Muscle of leg (tissue), 11 donors: ENCODE measurements around the gene HLA-DQB1. TPM values are rescaled to one million over a fixed set of nuclear protein-coding genes. Genes with fewer than 3 reads are reported as not detected.
"Not testable (repeated sequence)": the region's sequence is repeated elsewhere in the genome, so short reads cannot be mapped to it uniquely, and the experiment has no call there.

Source experiments
- DNase-seq: peaks from one replicate; pipeline ENCODE4 v3.0.0; 2013
- H3K27ac ChIP-seq: one replicate; pipeline ENCODE4 v1.5.1; 2013; ENCODE audit warnings: mild to moderate bottlenecking, low read length, control low read depth
- H3K27me3 ChIP-seq: one replicate; pipeline ENCODE4 v1.6.1; 2013; ENCODE audit warnings: low read length; ENCODE audit not compliant: control insufficient read depth, insufficient read depth
- H3K36me3 ChIP-seq: one replicate; pipeline ENCODE4 v1.6.1; 2013; ENCODE audit warnings: low read length; ENCODE audit not compliant: control insufficient read depth, insufficient read depth
- H3K4me1 ChIP-seq: one replicate; pipeline ENCODE4 v1.6.1; 2013; ENCODE audit warnings: low read length; ENCODE audit not compliant: control insufficient read depth, insufficient read depth
- H3K4me3 ChIP-seq: one replicate; pipeline ENCODE4 v1.5.1; 2013; ENCODE audit warnings: low read length, control low read depth
- H3K9me3 ChIP-seq: replicated peaks from 2 replicates; pipeline ENCODE4 v1.6.1; 2013; ENCODE audit warnings: low read depth, low read length; ENCODE audit not compliant: control insufficient read depth
- WGBS: methylation state at CpG from one replicate; pipeline ENCODE4 v1.1.5; 2013; ENCODE audit warnings: missing lambda C conversion rate; ENCODE audit not compliant: insufficient coverage; 5-methylcytosine and 5-hydroxymethylcytosine counted together
- polyA plus RNA-seq, 8 donors: library from polyadenylated mRNA; unstranded; fragments of 120-200 nt; gene quantifications; one replicate each; pipeline versions ENCODE4 v1.2.1 to v1.2.3, GENCODE V29; 2013; ENCODE audit warnings: inconsistent platforms in 1 of 8, low replicate concordance in 1 of 8; ENCODE audit not compliant: insufficient read length in 8 of 8, insufficient read depth in 1 of 8
- total RNA-seq: library from RNA; stranded (reverse); fragments of 120-200 nt; gene quantifications from one replicate; pipeline ENCODE4 v1.2.4, GENCODE V29; 2013

The HLA-DQB1 gene
- total and polyA plus RNA-seq, 9 donors = 0.37 to 5.0 (median 3.8) TPM

- no peaks in the 10 kb centered on the region for H3K27me3 ChIP-seq
- WGBS = 100% methylated on average over 1 of the region's 6 CpGs
- no peak overlapping the region for H3K27ac ChIP-seq
- H3K36me3 ChIP-seq = no peaks in the 10 kb centered on the region
- no peaks in the 10 kb centered on the region for H3K9me3 ChIP-seq
- no peak overlapping the region for H3K4me3 ChIP-seq
- DNase-seq = no peak
- H3K4me1 ChIP-seq = no peaks in the 10 kb centered on the region
Observed at GRCh38 chr6:32642720-32643106, 23.7 kb downstream of the HLA-DQB1 start.

GRCh38 chr6:32641785-32642719, 24.4 kb downstream of the HLA-DQB1 start:
- not testable (repeated sequence) for DNase-seq, H3K36me3 ChIP-seq, H3K4me1 ChIP-seq, H3K27me3 ChIP-seq, H3K4me3 ChIP-seq, H3K9me3 ChIP-seq, H3K27ac ChIP-seq
- no CpG with 5 or more reads among the region's 2 CpGs for WGBS

DNA sequence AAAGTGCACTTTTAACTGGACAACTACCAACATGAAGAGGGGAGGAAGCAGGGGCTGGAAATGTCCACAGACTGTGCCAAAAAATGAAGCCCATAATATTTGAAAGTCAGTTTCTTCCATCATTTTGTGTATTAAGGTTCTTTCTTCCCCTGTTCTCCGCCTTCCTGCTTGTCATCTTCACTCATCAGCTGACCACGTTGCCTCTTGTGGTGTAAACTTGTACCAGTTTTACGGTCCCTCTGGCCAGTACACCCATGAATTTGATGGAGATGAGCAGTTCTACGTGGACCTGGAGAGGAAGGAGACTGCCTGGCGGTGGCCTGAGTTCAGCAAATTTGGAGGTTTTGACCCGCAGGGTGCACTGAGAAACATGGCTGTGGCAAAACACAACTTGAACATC, 25.3 kb downstream of the HLA-DQB1 start:
- WGBS = 100% methylated on average over 1 of the region's 6 CpGs
- Histone ChIP-seq H3K9me3 (no peaks in the 10 kb centered on the region), H3K4me1 (no peaks in the 10 kb centered on the region), H3K36me3 (no peaks in the 10 kb centered on the region), H3K4me3 (no peak overlapping the region), H3K27me3 (no peaks in the 10 kb centered on the region), H3K27ac (no peak overlapping the region)
- DNase-seq = no peak

- H3K4me1 ChIP-seq = no peaks in the 10 kb centered on the region
- H3K36me3 ChIP-seq = no peaks in the 10 kb centered on the region
- WGBS = 17% methylated on average over 6 of the region's 8 CpGs
- H3K27me3 ChIP-seq = no peaks in the 10 kb centered on the region
- H3K9me3 ChIP-seq = no peaks in the 10 kb centered on the region
- no peak overlapping the region for H3K27ac ChIP-seq
- no peak overlapping the region for H3K4me3 ChIP-seq
- no peak for DNase-seq
Observed at GRCh38 chr6:32639440-32640394, 26.7 kb downstream of the HLA-DQB1 start.

DNA sequence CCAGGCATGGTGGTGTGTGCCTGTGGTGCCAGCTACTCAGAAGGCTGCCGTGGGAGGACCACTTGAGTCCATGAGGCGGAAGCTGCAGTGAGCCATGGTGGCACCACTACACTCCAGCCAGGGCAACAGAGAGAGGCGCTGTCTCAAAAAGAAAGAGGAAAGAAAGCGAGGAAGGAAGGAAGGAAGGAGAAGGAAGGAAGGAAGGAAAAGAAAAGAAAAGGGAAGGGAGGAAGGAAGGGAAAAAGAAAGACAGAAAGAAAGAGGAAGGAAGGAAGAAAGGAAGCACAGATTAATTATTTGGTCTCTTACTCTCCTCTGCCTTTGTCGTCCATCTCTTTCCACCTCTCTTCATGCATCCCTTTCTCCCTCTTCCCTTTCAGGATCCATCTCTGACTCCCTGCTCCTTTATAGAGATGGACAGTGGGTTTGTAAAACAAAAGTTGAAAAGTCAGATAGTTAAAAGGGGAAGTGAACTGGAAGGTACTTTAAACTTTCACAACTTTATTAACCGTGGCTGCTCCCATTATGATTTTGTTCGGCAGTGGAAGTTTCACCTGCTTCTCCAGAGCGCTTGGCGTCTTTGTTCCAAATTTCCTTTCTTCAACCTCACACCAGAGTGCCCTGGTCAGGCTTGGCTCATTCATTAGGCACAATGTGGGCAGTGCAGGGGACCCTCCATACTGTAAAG, 27.8 kb downstream of the HLA-DQB1 start:
- Histone ChIP-seq H3K4me3 (no peak overlapping the region), H3K36me3 (no peaks in the 10 kb centered on the region), H3K4me1 (no peaks in the 10 kb centered on the region), H3K27me3 (no peaks in the 10 kb centered on the region), H3K9me3 (no peaks in the 10 kb centered on the region), H3K27ac (no peak overlapping the region)
- WGBS = no CpG with 5 or more reads among the region's 9 CpGs
- no peak for DNase-seq

GRCh38 chr6:32637883-32638282, 28.6 kb downstream of the HLA-DQB1 start:
- no peaks in the 10 kb centered on the region for H3K27me3 ChIP-seq
- WGBS = no CpG with 5 or more reads among the region's 3 CpGs
- DNase-seq = no peak
- H3K4me1 ChIP-seq = no peaks in the 10 kb centered on the region
- H3K9me3 ChIP-seq = no peaks in the 10 kb centered on the region
- H3K36me3 ChIP-seq = no peaks in the 10 kb centered on the region
- H3K4me3 ChIP-seq = no peak overlapping the region
- no peak overlapping the region for H3K27ac ChIP-seq

GRCh38 chr6:32637219-32637880, 29.1 kb downstream of the HLA-DQB1 start, which contains the start of gene HLA-DQA1:
TSS of gene HLA-DQA1 (plus strand) at chr6:32637406. CDS start at chr6:32637459, 53 bp downstream.
- H3K27ac ChIP-seq = no peak within 1 kb of the TSS
- no peaks in the 10 kb centered on the region for H3K9me3 ChIP-seq
- H3K4me3 ChIP-seq = no peak within 1 kb of the TSS
- no peaks in the 10 kb centered on the region for H3K4me1 ChIP-seq
- DNase-seq = peak; percentile 27
- no peaks in the 10 kb centered on the region for H3K36me3 ChIP-seq
- H3K27me3 ChIP-seq = no peaks in the 10 kb centered on the region
- WGBS = 54% methylated on average over 2 of the region's 7 CpGs

DNA sequence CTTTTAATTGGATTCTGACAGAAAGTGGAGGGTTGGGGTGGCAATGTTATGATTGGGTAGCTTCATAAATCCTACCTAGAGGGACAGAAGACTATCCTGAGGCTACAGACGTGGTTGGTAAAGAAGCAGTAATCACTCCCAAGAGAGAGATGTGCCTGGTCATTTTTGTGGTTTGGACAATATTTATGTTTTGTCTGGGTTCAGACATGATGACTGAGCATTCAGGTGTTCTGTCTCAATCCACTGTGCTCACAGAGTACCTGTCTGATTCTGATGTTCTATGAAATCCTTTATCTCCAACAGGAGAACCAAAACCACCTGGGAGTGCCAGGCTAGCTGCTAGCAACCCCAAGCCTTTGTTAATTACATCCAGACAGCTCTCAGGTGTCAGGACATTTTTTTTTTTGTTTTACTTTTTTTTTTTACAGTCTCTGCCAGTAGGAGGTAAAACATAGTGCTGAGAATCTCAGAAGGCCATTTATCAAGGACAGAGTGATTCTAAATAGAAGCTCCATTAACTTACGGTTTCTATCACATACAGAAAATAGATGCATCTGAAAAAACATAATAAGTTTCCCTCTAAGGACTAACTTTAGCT, 30.8 kb downstream of the HLA-DQB1 start:
- no peak for DNase-seq
- no peaks in the 10 kb centered on the region for H3K27me3 ChIP-seq
- H3K4me3 ChIP-seq = no peak overlapping the region
- WGBS = no CpG with 5 or more reads among the region's 2 CpGs
- H3K4me1 ChIP-seq = no peaks in the 10 kb centered on the region
- H3K36me3 ChIP-seq = no peaks in the 10 kb centered on the region
- H3K9me3 ChIP-seq = no peaks in the 10 kb centered on the region
- H3K27ac ChIP-seq = no peak overlapping the region

DNA sequence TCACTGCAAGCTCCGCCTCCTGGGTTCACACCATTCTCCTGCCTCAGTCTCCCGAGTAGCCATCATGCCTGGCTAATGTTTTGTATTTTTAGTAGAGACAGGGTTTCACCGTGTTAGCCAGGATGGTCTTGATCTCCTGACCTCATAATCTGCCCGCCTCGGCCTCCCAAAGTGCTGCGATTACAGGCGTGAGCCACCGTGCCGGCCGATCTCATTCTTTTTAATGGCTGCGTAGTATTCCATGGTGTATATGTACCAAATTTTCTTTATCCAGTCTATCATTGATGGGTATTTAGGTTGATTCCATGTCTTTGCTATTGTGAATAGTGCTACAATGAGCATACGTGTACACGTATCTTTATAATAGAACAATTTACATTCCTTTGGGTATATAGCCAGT, 36.7 kb downstream of the HLA-DQB1 start:
- H3K9me3 ChIP-seq, H3K36me3 ChIP-seq, H3K27me3 ChIP-seq, H3K27ac ChIP-seq, DNase-seq, H3K4me3 ChIP-seq, H3K4me1 ChIP-seq: not testable (repeated sequence)
- no CpG with 5 or more reads among the region's 13 CpGs for WGBS
